HCT116 (cell line): Measurements from ENCODE around the gene ATP6V1E1.
"Not testable (repeated sequence)": the region's sequence is repeated elsewhere in the genome, so short reads cannot be mapped to it uniquely, and the experiment has no call there.

Experiments used
- CTCF ChIP-seq, 3 experiments: fragments of 200-600 bp in 1 of 3; sonication (generic) in 1 of 3; IDR thresholded peaks in 2 of 3; conservative IDR thresholded peaks in 1 of 3; 2 replicates each; pipeline ENCODE4 v1.5.1; 2012 to 2017; ENCODE audit warnings: low read depth in 2 of 3, low read length in 2 of 3, antibody characterized with exemption in 1 of 3, borderline replicate concordance in 1 of 3, control low read depth in 1 of 3, mild to moderate bottlenecking in 1 of 3, mixed read lengths in 1 of 3, mixed run types in 1 of 3, moderate library complexity in 1 of 3; ENCODE audit not compliant: insufficient read depth in 1 of 3
- EZH2 ChIP-seq: fragments of 200-600 bp; sonication (generic); IDR thresholded peaks from 2 replicates; pipeline ENCODE4 v1.6.1; 2017; ENCODE audit warnings: antibody characterized with exemption, mixed run types
- EZH2phosphoT487 ChIP-seq: fragments of 200-600 bp; IDR thresholded peaks from 2 replicates; pipeline ENCODE4 v1.6.1; 2018; ENCODE audit warnings: antibody characterized with exemption, borderline replicate concordance
- POLR2A ChIP-seq: IDR thresholded peaks from 2 replicates; pipeline ENCODE4 v1.7.0; 2011; ENCODE audit warnings: borderline replicate concordance; ENCODE audit not compliant: insufficient read depth, insufficient read length; ENCODE audit errors: extremely low read depth

- not testable (repeated sequence) for TF ChIP-seq POLR2A; EZH2; CTCF (IDR thresholded peaks at IDR 0.05 in 2 of 3, conservative IDR thresholded peaks at IDR 0.05 in 1 of 3; ENCODE audit: borderline replicate concordance in 1 of 3, insufficient read depth in 1 of 3, low read depth in 2 of 3, low read length in 2 of 3); EZH2phosphoT487
Observed at GRCh38 chr22:17642357-17642756, 13.8 kb upstream of the ATP6V1E1 start.
